ENCODE results near the gene CCDC63. TPM values are rescaled to one million over a fixed set of nuclear protein-coding genes. Genes with fewer than 3 reads are reported as not detected.

CCDC63 gene
- total and polyA plus RNA-seq, 2 of the 13 experiments (the other 11 are each of a cell fraction or from before 2014, with no cell fraction given): not detected

GRCh38 chr12:110940296-110940695 is 93.5 kb downstream of the CCDC63 start:
- no peaks in the 10 kb centered on the region for H3K79me2 ChIP-seq (ENCODE audit: insufficient read depth, low read length)
- ChIA-PET CTCF (ENCODE audit: low intra/inter-chr PET ratio, low total read pairs) (no interaction called here), POLR2A (no interaction called here)
- no TSS peak for BruUV-seq (replicated peaks)
- no peaks in the 10 kb centered on the region for H4K20me1 ChIP-seq (ENCODE audit: insufficient read depth, low read length)
- intact Hi-C loops (cut with micrococcal nuclease; ENCODE audit: unreplicated experiment) (no loop called here), in situ Hi-C loops (cut with HindIII; ENCODE audit: extremely low pct_ligation_motif_present, low pct_unique_long_range_greater_than_20kb) (no loop called here)
- no peak for TF ChIP-seq ZNF564 (CRISPR knock-in tag; IDR thresholded peaks at IDR 0.05)
- TF ChIP-seq AGO2 (optimal IDR thresholded peaks at IDR 0.05; ENCODE audit: low read depth, low read length): no peak
- no peak for TF ChIP-seq SMAD1 (CRISPR knock-in tag; IDR thresholded peaks at IDR 0.05; ENCODE audit: borderline replicate concordance, low read depth)
- TF ChIP-seq ZNF629 (CRISPR knock-in tag; conservative IDR thresholded peaks at IDR 0.05): peak; percentile 83
- no peak for TF ChIP-seq RAD51 (IDR thresholded peaks at IDR 0.05; ENCODE audit: borderline replicate concordance)
- ATAC-seq (no peak), DNase-seq (ENCODE audit: low spot score) (no peak), FAIRE-seq (no peak)
- no peaks in the 10 kb centered on the region; a peak in 3 of 5 replicates for H3K27me3 ChIP-seq (ENCODE audit: control insufficient read depth in 1 of 2, insufficient read depth in 2 of 2, low read length in 2 of 2)
- no peak overlapping the region for H2AFZ ChIP-seq (ENCODE audit: low read length)
- H3K9me3 ChIP-seq (ENCODE audit: low read length): no peaks in the 10 kb centered on the region
- WGBS (ENCODE audit: low lambda C conversion rate): 6% methylated on average over 4 of the region's 4 CpGs
- no peaks in the 10 kb centered on the region for H3K4me1 ChIP-seq (ENCODE audit: insufficient read depth, low read length)
- no peak overlapping the region for H3K4me3 ChIP-seq (replicated peaks in 1 of 3; ENCODE audit: insufficient read depth in 1 of 3, low read depth in 2 of 3, low read length in 3 of 3)
- H3K9ac ChIP-seq (ENCODE audit: insufficient read depth, low read depth, low read length): no peak overlapping the region
- no peaks in the 10 kb centered on the region for H3K36me3 ChIP-seq (replicated peaks in 1 of 2; ENCODE audit: control insufficient read depth in 1 of 2, insufficient read depth in 2 of 2, low read length in 2 of 2)
- H3K4me2 ChIP-seq (ENCODE audit: low read depth, low read length): no peak overlapping the region
- no peak overlapping the region for H3K27ac ChIP-seq (ENCODE audit: extremely low read length, insufficient read depth, low read length)

GRCh38 chr12:110940933-110941332 is 94.1 kb downstream of the CCDC63 start:
- Histone ChIP-seq H3K79me2 (ENCODE audit: insufficient read depth, low read length) (no peaks in the 10 kb centered on the region), H3K9me3 (ENCODE audit: low read length) (0 out of 2 replicates have a peak, but pooled peaks cover 2% of the 10 kb centered on the region), H4K20me1 (ENCODE audit: insufficient read depth, low read length) (no peaks in the 10 kb centered on the region), H3K27ac (ENCODE audit: extremely low read length, insufficient read depth, low read length) (no peak overlapping the region), H2AFZ (ENCODE audit: low read length) (no peak overlapping the region), H3K36me3 (replicated peaks in 1 of 2; ENCODE audit: control insufficient read depth in 1 of 2, insufficient read depth in 2 of 2, low read length in 2 of 2) (no peaks in the 10 kb centered on the region), H3K4me1 (ENCODE audit: insufficient read depth, low read length) (no peaks in the 10 kb centered on the region), H3K4me2 (ENCODE audit: low read depth, low read length) (no peak overlapping the region), H3K27me3 (ENCODE audit: control insufficient read depth in 1 of 2, insufficient read depth in 2 of 2, low read length in 2 of 2) (no peaks in the 10 kb centered on the region; a peak in 3 of 5 replicates), H3K9ac (ENCODE audit: insufficient read depth, low read depth, low read length) (no peak overlapping the region), H3K4me3 (replicated peaks in 1 of 3; ENCODE audit: insufficient read depth in 1 of 3, low read depth in 2 of 3, low read length in 3 of 3) (no peak overlapping the region)
- ChIA-PET POLR2A (no interaction called here), CTCF (ENCODE audit: low intra/inter-chr PET ratio, low total read pairs) (no interaction called here)
- no peak for ATAC-seq
- intact Hi-C loops (cut with micrococcal nuclease; ENCODE audit: unreplicated experiment): no loop called here
- no TSS peak for BruUV-seq (replicated peaks)
- no peak for DNase-seq (ENCODE audit: low spot score)
- in situ Hi-C loops (cut with HindIII; ENCODE audit: extremely low pct_ligation_motif_present, low pct_unique_long_range_greater_than_20kb): no loop called here
- WGBS (ENCODE audit: low lambda C conversion rate): 0% methylated on average over 2 of the region's 7 CpGs
- FAIRE-seq: no peak
- no peak for TF ChIP-seq ZFP36L1 (CRISPR knock-in tag; IDR thresholded peaks at IDR 0.05)
- TF ChIP-seq LRRFIP1 (CRISPR knock-in tag; conservative IDR thresholded peaks at IDR 0.05): no peak
- TF ChIP-seq ZNF33B (CRISPR knock-in tag; IDR thresholded peaks at IDR 0.05): no peak
- no peak for TF ChIP-seq GMEB2 (CRISPR knock-in tag; IDR thresholded peaks at IDR 0.05; ENCODE audit: low read depth)
- no peak for TF ChIP-seq PITX1 (CRISPR knock-in tag; IDR thresholded peaks at IDR 0.05)
- TF ChIP-seq TEAD2 (CRISPR knock-in tag; IDR thresholded peaks at IDR 0.05): no peak
- TF ChIP-seq SOX13 (IDR thresholded peaks at IDR 0.05): no peak
- TF ChIP-seq SOX13 (CRISPR knock-in tag; conservative IDR thresholded peaks at IDR 0.05 in 1 of 2, IDR thresholded peaks at IDR 0.05 in 1 of 2): no peak
- TF ChIP-seq SP4 (CRISPR knock-in tag; IDR thresholded peaks at IDR 0.05): no peak
- TF ChIP-seq RFX5 (IDR thresholded peaks at IDR 0.05; ENCODE audit: low read depth, low read length): no peak
- no peak for TF ChIP-seq ZNF567 (CRISPR knock-in tag; IDR thresholded peaks at IDR 0.05; ENCODE audit: borderline replicate concordance)

Measured in HepG2 (cell line).